CD14-positive monocyte (primary cell): ENCODE data around the gene SPTLC2. TPM values are rescaled to one million over a fixed set of nuclear protein-coding genes. Genes with fewer than 3 reads are reported as not detected.
A peak's percentile ranks its signal among the peaks of the same experiment; 100 is the strongest.

Source experiments
- DNase-seq, 3 donors: peaks; one replicate each; pipeline ENCODE4 v3.0.0-alpha.2; 2011 to 2022
- H2AFZ ChIP-seq: 2 replicates; pipeline ENCODE4 v1.6.0; 2012; ENCODE audit warnings: mild to moderate bottlenecking, low read depth, low read length, inconsistent platforms; ENCODE audit not compliant: insufficient read depth, poor library complexity, severe bottlenecking
- H3K27ac ChIP-seq, 2 donors: 1 replicate in 1 of 2; 2 replicates in 1 of 2; pipeline ENCODE4 v1.5.1; 2012 to 2013; ENCODE audit warnings: low read length in 2 of 2, control low read depth in 1 of 2, inconsistent platforms in 1 of 2, low read depth in 1 of 2, mild to moderate bottlenecking in 1 of 2
- H3K27me3 ChIP-seq, 2 donors: one replicate each; pipeline versions ENCODE4 v1.6.0 to v1.6.1; 2011 to 2013; ENCODE audit warnings: low read length in 2 of 2; ENCODE audit not compliant: control insufficient read depth in 2 of 2, insufficient read depth in 2 of 2
- H3K36me3 ChIP-seq, 2 donors: replicated peaks in 1 of 2; 1 replicate in 1 of 2; 2 replicates in 1 of 2; pipeline versions ENCODE4 v1.5.1 to v1.6.1; 2012 to 2013; ENCODE audit warnings: low read length in 2 of 2, control low read depth in 1 of 2, inconsistent platforms in 1 of 2, mild to moderate bottlenecking in 1 of 2; ENCODE audit not compliant: insufficient read depth in 2 of 2, control insufficient read depth in 1 of 2
- H3K4me1 ChIP-seq, 2 donors: 1 replicate in 1 of 2; 2 replicates in 1 of 2; pipeline versions ENCODE4 v1.5.1 to v1.6.1; 2012 to 2013; ENCODE audit warnings: low read length in 2 of 2, control low read depth in 1 of 2, inconsistent platforms in 1 of 2, mild to moderate bottlenecking in 1 of 2, moderate library complexity in 1 of 2; ENCODE audit not compliant: insufficient read depth in 2 of 2, control insufficient read depth in 1 of 2
- H3K4me2 ChIP-seq: replicated peaks from 2 replicates; pipeline ENCODE3; 2012; ENCODE audit warnings: low read length, moderate library complexity, mild to moderate bottlenecking; ENCODE audit not compliant: poor library complexity, severe bottlenecking; ENCODE audit errors: extremely low read depth
- H3K4me3 ChIP-seq, 3 experiments: fragments of 200-600 bp in 1 of 3; sonication (generic) in 1 of 3; replicated peaks in 1 of 3; 1 replicate in 2 of 3; 2 replicates in 1 of 3; pipeline ENCODE4 v1.5.1; 2011 to 2013; ENCODE audit warnings: low read length in 3 of 3, mild to moderate bottlenecking in 3 of 3, control low read depth in 2 of 3, low read depth in 2 of 3, inconsistent platforms in 1 of 3, moderate library complexity in 1 of 3
- H3K79me2 ChIP-seq: 2 replicates; pipeline ENCODE4 v1.6.0; 2012; ENCODE audit warnings: mild to moderate bottlenecking, control low read depth, inconsistent platforms, low read length, moderate library complexity; ENCODE audit not compliant: insufficient read depth
- H3K9ac ChIP-seq: 2 replicates; pipeline ENCODE4 v1.6.0; 2017; ENCODE audit warnings: low read length, mild to moderate bottlenecking; ENCODE audit not compliant: insufficient read depth, poor library complexity, severe bottlenecking
- H3K9me3 ChIP-seq, 2 donors: replicated peaks in 1 of 2; 1 replicate in 1 of 2; 2 replicates in 1 of 2; pipeline versions ENCODE4 v1.5.1 to v1.6.1; 2012 to 2013; ENCODE audit warnings: low read length in 2 of 2, control low read depth in 1 of 2; ENCODE audit not compliant: control insufficient read depth in 1 of 2, insufficient read depth in 1 of 2
- H4K20me1 ChIP-seq: 2 replicates; pipeline ENCODE4 v1.6.0; 2012; ENCODE audit warnings: mild to moderate bottlenecking, low read length, control low read depth, moderate library complexity; ENCODE audit not compliant: insufficient read depth
- H3K27ac Mint-ChIP-seq, 7 donors: one replicate each; pipeline ENCODE4 v1.8.0; 2020; ENCODE audit warnings: mild to moderate bottlenecking in 7 of 7, mixed read lengths in 7 of 7, moderate library complexity in 6 of 7, inconsistent platforms in 2 of 7
- H3K27me3 Mint-ChIP-seq, 3 donors: one replicate each; pipeline ENCODE4 v1.8.0; 2021 to 2022; ENCODE audit warnings: low read depth in 3 of 3, mild to moderate bottlenecking in 3 of 3, mixed read lengths in 3 of 3, moderate library complexity in 3 of 3, inconsistent platforms in 1 of 3
- H3K36me3 Mint-ChIP-seq, 2 donors: one replicate each; pipeline ENCODE4 v1.8.0; 2020; ENCODE audit warnings: mixed read lengths in 2 of 2, inconsistent platforms in 1 of 2, mild to moderate bottlenecking in 1 of 2
- H3K4me1 Mint-ChIP-seq: one replicate; pipeline ENCODE4 v1.8.0; 2020; ENCODE audit warnings: mild to moderate bottlenecking, mixed read lengths
- H3K4me3 Mint-ChIP-seq, 2 donors: one replicate each; pipeline ENCODE4 v1.8.0; 2020; ENCODE audit warnings: mild to moderate bottlenecking in 2 of 2, mixed read lengths in 2 of 2, moderate library complexity in 1 of 2
- H3K9me3 Mint-ChIP-seq, 7 donors: one replicate each; pipeline ENCODE4 v1.8.0; 2020 to 2022; ENCODE audit warnings: mixed read lengths in 7 of 7, mild to moderate bottlenecking in 6 of 7, moderate library complexity in 6 of 7, inconsistent platforms in 2 of 7
- intact Hi-C, 2 donors: fragments of 100-400 bp; cut with micrococcal nuclease; formaldehyde crosslinking; loops; one replicate each; pipeline versions ENCODE4 v1.15.0 to v1.15.1; 2023
- polyA plus RNA-seq, 3 donors: library from polyadenylated mRNA; depleted of rRNA in 1 of 3; unstranded in 2 of 3; stranded (reverse) in 1 of 3; fragments of 300-500 nt in 2 of 3; fragments of >200 nt in 1 of 3; fragmentation: Illumina TruSeq in 2 of 3; gene quantifications; 1 replicate in 2 of 3; 2 replicates in 1 of 3; pipeline ENCODE4 v1.2.3, GENCODE V29; 2012 to 2021
- TF ChIP-seq, protein P1 (sequence below): fragments of 200-600 bp; IDR thresholded peaks from one replicate; pipeline ENCODE4 v1.8.0; 2022; ENCODE audit warnings: antibody characterized with exemption, mild to moderate bottlenecking

The SPTLC2 gene
- polyA plus RNA-seq, 3 donors = 38.1 to 81.9 (median 73.1) TPM

DNA sequence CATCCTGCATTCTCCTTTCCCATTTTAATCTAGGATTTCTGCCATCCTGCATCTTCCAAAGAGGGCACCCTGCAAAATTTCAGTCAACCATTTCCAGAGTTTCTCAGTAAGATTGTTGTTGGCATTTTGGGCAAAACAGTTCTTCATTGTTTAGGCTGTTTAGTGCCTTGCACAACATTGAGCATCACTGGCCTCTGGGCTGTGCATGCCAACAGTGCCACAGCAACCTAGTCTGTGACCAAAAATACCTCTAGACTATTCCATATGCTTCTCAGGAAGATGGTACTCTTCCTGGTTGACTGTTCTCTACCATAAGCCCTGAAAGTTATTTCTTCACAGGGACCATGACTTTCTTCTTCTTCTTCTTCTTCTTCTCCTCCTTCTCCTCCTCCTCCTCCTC, 85.4 kb downstream of the SPTLC2 start:
- Histone ChIP-seq H3K36me3 (peaks cover 33 to 66% of the 10 kb centered on the region in 2 donors), H3K79me2 (peaks cover 39% of the 10 kb centered on the region), H3K9ac (no peak overlapping the region), H3K4me3 (no peak overlapping the region), H3K4me1 (no peaks in the 10 kb centered on the region), H4K20me1 (peaks cover 85% of the 10 kb centered on the region), H3K9me3 (no peaks in the 10 kb centered on the region), H3K4me2 (no peak overlapping the region), H3K27ac (no peak overlapping the region), H2AFZ (no peak overlapping the region), H3K27me3 (no peaks in the 10 kb centered on the region)
- TF ChIP-seq, protein P1, sequence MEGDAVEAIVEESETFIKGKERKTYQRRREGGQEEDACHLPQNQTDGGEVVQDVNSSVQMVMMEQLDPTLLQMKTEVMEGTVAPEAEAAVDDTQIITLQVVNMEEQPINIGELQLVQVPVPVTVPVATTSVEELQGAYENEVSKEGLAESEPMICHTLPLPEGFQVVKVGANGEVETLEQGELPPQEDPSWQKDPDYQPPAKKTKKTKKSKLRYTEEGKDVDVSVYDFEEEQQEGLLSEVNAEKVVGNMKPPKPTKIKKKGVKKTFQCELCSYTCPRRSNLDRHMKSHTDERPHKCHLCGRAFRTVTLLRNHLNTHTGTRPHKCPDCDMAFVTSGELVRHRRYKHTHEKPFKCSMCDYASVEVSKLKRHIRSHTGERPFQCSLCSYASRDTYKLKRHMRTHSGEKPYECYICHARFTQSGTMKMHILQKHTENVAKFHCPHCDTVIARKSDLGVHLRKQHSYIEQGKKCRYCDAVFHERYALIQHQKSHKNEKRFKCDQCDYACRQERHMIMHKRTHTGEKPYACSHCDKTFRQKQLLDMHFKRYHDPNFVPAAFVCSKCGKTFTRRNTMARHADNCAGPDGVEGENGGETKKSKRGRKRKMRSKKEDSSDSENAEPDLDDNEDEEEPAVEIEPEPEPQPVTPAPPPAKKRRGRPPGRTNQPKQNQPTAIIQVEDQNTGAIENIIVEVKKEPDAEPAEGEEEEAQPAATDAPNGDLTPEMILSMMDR = no peak
- H3K4me1 Mint-ChIP-seq = peaks cover 5% of the 10 kb centered on the region
- peak overlapping the region in 2 of 7 donors; percentile 46 to 72 for H3K27ac Mint-ChIP-seq
- H3K4me3 Mint-ChIP-seq = no peak overlapping the region
- DNase-seq = no peak
- intact Hi-C loops = no loop called here
- H3K9me3 Mint-ChIP-seq = no peaks in the 10 kb centered on the region
- H3K27me3 Mint-ChIP-seq = peaks cover 0 to 2% (median 0%) of the 10 kb centered on the region in 3 donors
- H3K36me3 Mint-ChIP-seq = peaks cover 43 to 76% of the 10 kb centered on the region in 2 donors

DNA sequence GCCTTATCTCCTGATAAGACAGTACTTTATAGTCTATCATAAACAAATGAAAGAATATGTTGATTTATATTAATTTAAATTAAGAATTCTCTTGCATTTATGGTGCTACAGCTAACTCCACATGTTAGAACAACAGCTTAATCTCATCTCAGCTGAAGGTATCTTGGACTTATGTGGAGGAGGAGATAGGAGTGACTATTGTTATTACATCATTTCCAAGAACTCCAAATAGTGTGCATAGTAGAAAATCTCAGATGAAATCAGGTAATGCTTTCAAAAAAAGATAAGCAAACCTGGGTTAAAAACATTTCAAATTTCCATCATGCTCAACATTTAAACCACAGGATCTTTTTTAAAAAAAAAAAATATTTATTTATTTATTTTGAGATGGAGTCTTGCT, 86.5 kb downstream of the SPTLC2 start:
- Mint-ChIP-seq H3K27me3 (peaks cover 0 to 2% (median 0%) of the 10 kb centered on the region in 3 donors), H3K36me3 (peaks cover 34 to 74% of the 10 kb centered on the region in 2 donors), H3K4me1 (peaks cover 5% of the 10 kb centered on the region), H3K9me3 (no peaks in the 10 kb centered on the region), H3K27ac (peak overlapping the region in 1 of 7 donors; percentile 62), H3K4me3 (no peak overlapping the region)
- no peak overlapping the region for H2AFZ ChIP-seq
- H3K9ac ChIP-seq = no peak overlapping the region
- no peaks in the 10 kb centered on the region for H3K9me3 ChIP-seq
- no peak overlapping the region for H3K4me2 ChIP-seq
- peaks cover 23 to 60% of the 10 kb centered on the region in 2 donors for H3K36me3 ChIP-seq
- H3K79me2 ChIP-seq = peaks cover 36% of the 10 kb centered on the region
- no peak overlapping the region for H3K27ac ChIP-seq
- H3K4me1 ChIP-seq = no peaks in the 10 kb centered on the region
- H3K4me3 ChIP-seq = no peak overlapping the region
- no peaks in the 10 kb centered on the region for H3K27me3 ChIP-seq
- intact Hi-C loops = loop anchor here in 1 of 2 donors (10.0 kb wide), 1 partner anchor 65 kb away; no protein-coding TSS in a partner anchor
- TF ChIP-seq, protein P1 = no peak
- no peak for DNase-seq
- H4K20me1 ChIP-seq = peaks cover 81% of the 10 kb centered on the region
